Measurements from ENCODE around the gene DCLK1. TPM values are rescaled to one million over a fixed set of nuclear protein-coding genes. Genes with fewer than 3 reads are reported as not detected.

DCLK1 gene
- total RNA-seq, 2 experiments from 2014 or later: not detected

GRCh38 chr13:35804901-35805300 lies 326.3 kb downstream of the DCLK1 start:
- no peaks in the 10 kb centered on the region for H3K9me3 Mint-ChIP-seq
- TF ChIP-seq CTCF (IDR thresholded peaks at IDR 0.05): no peak
- no peak overlapping the region for H3K27ac Mint-ChIP-seq
- intact Hi-C loops (cut with micrococcal nuclease): no loop called here
- H3K4me3 Mint-ChIP-seq: no peak overlapping the region
- POLR2A ChIA-PET: no interaction called here
- ATAC-seq (no peak), DNase-seq (no peak)
- no peaks in the 10 kb centered on the region for H3K36me3 Mint-ChIP-seq (ENCODE audit: low read depth)
- H3K4me1 Mint-ChIP-seq (ENCODE audit: low read depth): no peaks in the 10 kb centered on the region
- no peaks in the 10 kb centered on the region for H3K27me3 Mint-ChIP-seq
- CTCF ChIA-PET: no interaction called here

- intact Hi-C loops (cut with micrococcal nuclease): no loop called here
- no peaks in the 10 kb centered on the region for H3K4me1 Mint-ChIP-seq (ENCODE audit: low read depth)
- CTCF ChIA-PET: interaction anchor here (1.2 kb wide), 1 partner anchor 10 kb away, joined by 4 read pairs; no protein-coding TSS in a partner anchor
- H3K4me3 Mint-ChIP-seq: no peak overlapping the region
- ATAC-seq: no peak
- no peaks in the 10 kb centered on the region for H3K27me3 Mint-ChIP-seq
- H3K9me3 Mint-ChIP-seq: no peaks in the 10 kb centered on the region
- DNase-seq: no peak
- no peak for TF ChIP-seq CTCF (IDR thresholded peaks at IDR 0.05)
- no peak overlapping the region for H3K27ac Mint-ChIP-seq
- POLR2A ChIA-PET: no interaction called here
- H3K36me3 Mint-ChIP-seq (ENCODE audit: low read depth): no peaks in the 10 kb centered on the region
These were observed 333.2 kb downstream of the DCLK1 start for GRCh38 chr13:35797991-35798390.

- ChIA-PET POLR2A (no interaction called here), CTCF (interaction anchor here (1.2 kb wide), 1 partner anchor 9 kb away, joined by 4 read pairs; no protein-coding TSS in a partner anchor)
- no peaks in the 10 kb centered on the region for H3K9me3 Mint-ChIP-seq
- intact Hi-C loops (cut with micrococcal nuclease): no loop called here
- no peaks in the 10 kb centered on the region for H3K27me3 Mint-ChIP-seq
- no peaks in the 10 kb centered on the region for H3K4me1 Mint-ChIP-seq (ENCODE audit: low read depth)
- no peak overlapping the region for H3K4me3 Mint-ChIP-seq
- H3K27ac Mint-ChIP-seq: no peak overlapping the region
- ATAC-seq (no peak), DNase-seq (no peak)
- no peak for TF ChIP-seq CTCF (IDR thresholded peaks at IDR 0.05)
- no peaks in the 10 kb centered on the region for H3K36me3 Mint-ChIP-seq (ENCODE audit: low read depth)
These were observed 333.9 kb downstream of the DCLK1 start for GRCh38 chr13:35797244-35797643.

GRCh38 chr13:35796623-35797022 lies 334.6 kb downstream of the DCLK1 start:
- intact Hi-C loops (cut with micrococcal nuclease): no loop called here
- POLR2A ChIA-PET: no interaction called here
- Mint-ChIP-seq H3K9me3 (no peaks in the 10 kb centered on the region), H3K27me3 (no peaks in the 10 kb centered on the region), H3K4me1 (ENCODE audit: low read depth) (no peaks in the 10 kb centered on the region), H3K36me3 (ENCODE audit: low read depth) (no peaks in the 10 kb centered on the region), H3K4me3 (no peak overlapping the region), H3K27ac (no peak overlapping the region)
- TF ChIP-seq CTCF (IDR thresholded peaks at IDR 0.05): no peak
- no peak for ATAC-seq
- CTCF ChIA-PET: no interaction called here
- DNase-seq: no peak

- no peaks in the 10 kb centered on the region for H3K4me1 Mint-ChIP-seq (ENCODE audit: low read depth)
- ATAC-seq (no peak), DNase-seq (no peak)
- CTCF ChIA-PET: no interaction called here
- POLR2A ChIA-PET: no interaction called here
- no peak overlapping the region for H3K27ac Mint-ChIP-seq
- H3K27me3 Mint-ChIP-seq: no peaks in the 10 kb centered on the region
- no peaks in the 10 kb centered on the region for H3K36me3 Mint-ChIP-seq (ENCODE audit: low read depth)
- no peak overlapping the region for H3K4me3 Mint-ChIP-seq
- no peaks in the 10 kb centered on the region for H3K9me3 Mint-ChIP-seq
- intact Hi-C loops (cut with micrococcal nuclease): no loop called here
- TF ChIP-seq CTCF (IDR thresholded peaks at IDR 0.05): no peak
These were observed 336.3 kb downstream of the DCLK1 start for GRCh38 chr13:35794734-35795389.

Data from activated CD8-positive, alpha-beta T cell treated with anti-CD3 and anti-CD28 coated beads for 36 hours (primary cell).